ENCODE results near the gene SYT11. TPM values are rescaled to one million over a fixed set of nuclear protein-coding genes. Genes with fewer than 3 reads are reported as not detected.
"Not testable (repeated sequence)": the region's sequence is repeated elsewhere in the genome, so short reads cannot be mapped to it uniquely, and the experiment has no call there.

Gene SYT11
- total and polyA plus RNA-seq, 2 donors, result 21.1 to 36.4 TPM

GRCh38 chr1:155896476-155896875 is 37.1 kb downstream of the SYT11 start:
- H3K27ac ChIP-seq (ENCODE audit: low read depth); H3K4me1 ChIP-seq (ENCODE audit: insufficient read depth); H3K4me3 ChIP-seq (ENCODE audit: low read depth, low read length); DNase-seq (ENCODE audit: extremely low spot score); H3K36me3 ChIP-seq (ENCODE audit: insufficient read depth): not testable (repeated sequence)
- WGBS, result 91% methylated on average over 8 of the region's 8 CpGs

GRCh38 chr1:155897746-155898145 is 38.4 kb downstream of the SYT11 start:
- WGBS, result 71% methylated on average over 1 of the region's 1 CpG
- no peak for DNase-seq (ENCODE audit: extremely low spot score)
- Histone ChIP-seq H3K27ac (ENCODE audit: low read depth) (no peak overlapping the region), H3K4me1 (ENCODE audit: insufficient read depth) (no peaks in the 10 kb centered on the region), H3K4me3 (ENCODE audit: low read depth, low read length) (no peak overlapping the region), H3K36me3 (ENCODE audit: insufficient read depth) (peaks cover 12% of the 10 kb centered on the region)

DNA sequence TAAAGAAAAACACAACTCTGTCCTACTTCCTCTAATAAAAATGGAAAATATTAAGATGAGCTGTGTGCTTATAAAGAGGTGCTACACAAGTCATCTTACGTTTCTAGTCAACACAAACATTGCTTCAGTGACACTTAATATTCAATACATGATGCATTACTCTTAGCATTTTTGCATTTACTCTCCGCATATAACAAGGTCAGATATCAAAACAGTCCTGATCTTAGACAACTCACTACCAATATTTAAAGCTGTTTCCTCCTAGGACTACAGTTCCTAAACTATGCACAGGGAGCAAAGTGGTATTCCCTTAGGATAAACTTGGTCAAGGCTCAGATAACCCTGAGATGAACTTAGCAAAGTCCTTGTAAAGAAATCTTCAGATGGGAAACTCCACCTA is 39.5 kb downstream of the SYT11 start:
- Histone ChIP-seq H3K4me1 (ENCODE audit: insufficient read depth) (no peaks in the 10 kb centered on the region), H3K27ac (ENCODE audit: low read depth) (no peak overlapping the region), H3K36me3 (ENCODE audit: insufficient read depth) (peaks cover 12% of the 10 kb centered on the region), H3K4me3 (ENCODE audit: low read depth, low read length) (no peak overlapping the region)
- WGBS, result 56% methylated on average over 2 of the region's 2 CpGs
- no peak for DNase-seq (ENCODE audit: extremely low spot score)

GRCh38 chr1:155899683-155900082 is 40.3 kb downstream of the SYT11 start:
- no peak overlapping the region for H3K27ac ChIP-seq (ENCODE audit: low read depth)
- WGBS, result 92% methylated on average over 2 of the region's 2 CpGs
- no peaks in the 10 kb centered on the region for H3K4me1 ChIP-seq (ENCODE audit: insufficient read depth)
- DNase-seq (ENCODE audit: extremely low spot score), result no peak
- no peak overlapping the region for H3K4me3 ChIP-seq (ENCODE audit: low read depth, low read length)
- H3K36me3 ChIP-seq (ENCODE audit: insufficient read depth), result peaks cover 14% of the 10 kb centered on the region

- no peak for DNase-seq (ENCODE audit: extremely low spot score)
- Histone ChIP-seq H3K36me3 (ENCODE audit: insufficient read depth) (peaks cover 14% of the 10 kb centered on the region), H3K4me1 (ENCODE audit: insufficient read depth) (no peaks in the 10 kb centered on the region), H3K4me3 (ENCODE audit: low read depth, low read length) (no peak overlapping the region), H3K27ac (ENCODE audit: low read depth) (no peak overlapping the region)
- 85% methylated on average over 4 of the region's 4 CpGs for WGBS
Observed at GRCh38 chr1:155900161-155900560, 40.8 kb downstream of the SYT11 start.

DNA sequence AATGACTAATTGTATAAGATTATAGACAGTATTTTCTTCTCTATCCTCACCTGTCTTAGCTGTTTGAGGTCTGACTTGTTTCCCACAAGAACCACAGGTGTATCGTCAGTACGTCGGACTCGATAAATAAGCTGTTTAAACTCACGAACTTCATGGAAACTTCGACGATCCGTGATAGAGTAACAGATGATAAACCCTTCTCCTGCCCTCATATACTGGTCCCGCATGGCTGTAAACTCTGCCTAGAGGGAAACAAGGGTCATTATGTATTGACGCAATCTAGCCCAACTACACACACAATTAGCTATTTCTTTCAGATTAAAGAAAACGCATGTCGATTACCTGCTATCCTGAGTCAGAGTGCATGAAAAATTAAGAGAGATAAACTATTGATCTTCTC is 44.9 kb downstream of the SYT11 start:
- H3K27ac ChIP-seq (ENCODE audit: low read depth), result no peak overlapping the region
- peaks cover 14% of the 10 kb centered on the region for H3K36me3 ChIP-seq (ENCODE audit: insufficient read depth)
- no peak overlapping the region for H3K4me3 ChIP-seq (ENCODE audit: low read depth, low read length)
- no peaks in the 10 kb centered on the region for H3K4me1 ChIP-seq (ENCODE audit: insufficient read depth)
- WGBS, result 95% methylated on average over 12 of the region's 12 CpGs
- no peak for DNase-seq (ENCODE audit: extremely low spot score)

DNA sequence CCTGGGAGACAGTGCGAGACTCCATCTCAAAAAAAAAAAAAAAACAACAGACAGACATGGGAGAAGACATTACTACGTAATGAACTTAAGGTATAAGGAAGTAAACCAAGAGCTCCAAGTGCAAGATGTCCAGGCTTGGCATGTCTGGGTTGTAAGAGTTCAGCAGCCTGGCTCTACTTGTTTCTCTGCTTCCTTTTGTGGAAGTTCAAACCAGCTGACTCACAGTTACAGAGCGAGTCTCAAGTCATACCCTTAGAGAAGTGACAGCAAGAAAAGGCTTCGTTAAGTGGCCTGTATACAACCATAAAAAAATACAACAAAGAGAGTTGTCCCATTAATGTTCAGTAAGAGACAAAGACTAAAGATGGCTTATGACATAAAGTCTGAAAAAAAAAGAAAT is 50.5 kb downstream of the SYT11 start:
- H3K36me3 ChIP-seq (ENCODE audit: insufficient read depth), result peaks cover 3% of the 10 kb centered on the region
- H3K4me1 ChIP-seq (ENCODE audit: insufficient read depth), result no peaks in the 10 kb centered on the region
- H3K27ac ChIP-seq (ENCODE audit: low read depth), result no peak overlapping the region
- DNase-seq (ENCODE audit: extremely low spot score), result no peak
- WGBS, result 67% methylated on average over 4 of the region's 4 CpGs
- no peak overlapping the region for H3K4me3 ChIP-seq (ENCODE audit: low read depth, low read length)

- 2% methylated on average over 11 of the region's 11 CpGs for WGBS
- DNase-seq (ENCODE audit: extremely low spot score), result no peak
- peaks cover 3% of the 10 kb centered on the region for H3K36me3 ChIP-seq (ENCODE audit: insufficient read depth)
Observed at GRCh38 chr1:155910621-155911121, 51.3 kb downstream of the SYT11 start.

DNA sequence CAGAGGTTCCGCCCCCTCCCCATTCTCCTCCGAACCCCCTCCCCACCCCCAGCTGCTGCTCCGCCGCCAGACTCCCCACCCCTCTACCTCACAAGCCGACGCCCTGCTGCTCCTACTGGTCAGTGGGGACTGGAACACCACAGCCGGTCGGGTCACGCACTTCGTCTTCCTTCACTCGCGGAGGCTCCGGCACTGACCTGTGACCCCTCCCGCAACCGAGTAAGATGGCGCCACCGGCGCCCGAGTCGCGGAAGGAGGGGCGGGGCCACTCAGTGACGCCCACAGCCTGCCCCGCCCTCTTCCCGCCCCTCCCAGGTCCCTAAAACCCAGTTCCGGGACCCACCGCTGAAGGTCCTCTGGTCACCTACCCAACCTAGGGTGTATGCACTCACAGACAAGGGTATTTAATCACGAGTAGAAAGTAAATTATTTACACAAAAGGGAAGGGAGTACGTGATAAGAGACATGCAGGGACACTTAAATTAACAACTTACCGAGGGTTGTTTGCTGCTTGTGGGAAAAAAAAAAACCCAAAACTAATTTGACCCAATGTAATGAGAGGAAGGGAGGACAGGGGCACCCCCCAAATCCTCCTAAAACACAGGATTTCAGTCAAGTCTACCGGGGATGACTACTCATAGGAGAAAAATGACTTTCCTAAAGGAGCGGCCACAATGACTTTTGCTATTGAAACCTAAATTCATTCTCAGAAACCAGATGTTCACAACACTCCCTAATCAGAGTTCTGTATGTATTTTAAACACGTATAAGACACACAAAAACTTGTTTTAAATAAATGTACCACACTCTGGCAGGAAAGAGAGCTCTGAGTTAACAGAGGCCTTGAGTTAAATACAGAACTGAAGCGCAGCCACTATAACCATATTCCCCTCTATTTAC is 52.0 kb downstream of the SYT11 start, which contains the start of gene RIT1:
TSS of gene RIT1 (minus strand) at position 194 of the 900 bp plus-strand sequence. CDS start 588 bp downstream, outside the sequence.
- 6% methylated on average over 34 of the region's 34 CpGs for WGBS
- H3K36me3 ChIP-seq (ENCODE audit: insufficient read depth), result peaks cover 3% of the 10 kb centered on the region
- H3K4me1 ChIP-seq (ENCODE audit: insufficient read depth), result no peaks in the 10 kb centered on the region
- H3K4me3 ChIP-seq (ENCODE audit: low read depth, low read length), result peak within 1 kb of the TSS; percentile 83
- peak within 1 kb of the TSS; percentile 83 for H3K27ac ChIP-seq (ENCODE audit: low read depth)
- no peak for DNase-seq (ENCODE audit: extremely low spot score)

More at GRCh38 chr1:155910621-155911121, 51.3 kb downstream of the SYT11 start:
- Histone ChIP-seq H3K4me1 (ENCODE audit: insufficient read depth) (no peaks in the 10 kb centered on the region), H3K4me3 (ENCODE audit: low read depth, low read length) (peak overlapping the region; percentile 83), H3K27ac (ENCODE audit: low read depth) (peak overlapping the region; percentile 83)

DNA sequence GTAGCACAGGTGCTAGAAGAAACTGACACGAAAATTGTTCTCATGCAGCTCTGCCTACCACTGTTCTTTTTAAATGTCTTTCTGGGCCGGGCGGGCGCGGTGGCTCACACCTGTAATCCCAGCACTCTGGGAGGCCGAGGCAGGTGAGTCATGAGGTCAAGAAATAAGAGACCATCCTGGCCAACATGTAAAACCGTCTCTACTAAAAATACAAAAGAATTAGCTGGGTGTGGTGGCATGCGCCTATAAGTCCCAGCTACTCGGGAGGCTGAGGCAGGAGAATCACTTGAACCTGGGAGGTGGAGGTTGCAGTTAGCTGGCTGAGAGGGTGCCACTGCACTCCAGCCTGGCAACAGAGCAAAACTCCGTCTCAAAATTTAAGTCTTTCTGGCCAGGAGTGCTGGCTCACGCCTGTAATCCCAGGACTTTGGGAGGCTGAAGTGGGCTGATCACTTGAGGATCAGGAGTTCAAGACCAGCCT is 52.7 kb downstream of the SYT11 start:
- Histone ChIP-seq H3K4me3 (ENCODE audit: low read depth, low read length) (no peak overlapping the region), H3K36me3 (ENCODE audit: insufficient read depth) (peaks cover 4% of the 10 kb centered on the region), H3K4me1 (ENCODE audit: insufficient read depth) (no peaks in the 10 kb centered on the region), H3K27ac (ENCODE audit: low read depth) (no peak overlapping the region)
- no peak for DNase-seq (ENCODE audit: extremely low spot score)
- 83% methylated on average over 11 of the region's 11 CpGs for WGBS

- DNase-seq (ENCODE audit: extremely low spot score), result no peak
- WGBS, result 70% methylated on average over 6 of the region's 6 CpGs
- no peak overlapping the region for H3K4me3 ChIP-seq (ENCODE audit: low read depth, low read length)
- no peak overlapping the region for H3K27ac ChIP-seq (ENCODE audit: low read depth)
- H3K36me3 ChIP-seq (ENCODE audit: insufficient read depth), result peaks cover 12% of the 10 kb centered on the region
- H3K4me1 ChIP-seq (ENCODE audit: insufficient read depth), result no peaks in the 10 kb centered on the region
Observed at GRCh38 chr1:155913969-155914757, 54.8 kb downstream of the SYT11 start.

DNA sequence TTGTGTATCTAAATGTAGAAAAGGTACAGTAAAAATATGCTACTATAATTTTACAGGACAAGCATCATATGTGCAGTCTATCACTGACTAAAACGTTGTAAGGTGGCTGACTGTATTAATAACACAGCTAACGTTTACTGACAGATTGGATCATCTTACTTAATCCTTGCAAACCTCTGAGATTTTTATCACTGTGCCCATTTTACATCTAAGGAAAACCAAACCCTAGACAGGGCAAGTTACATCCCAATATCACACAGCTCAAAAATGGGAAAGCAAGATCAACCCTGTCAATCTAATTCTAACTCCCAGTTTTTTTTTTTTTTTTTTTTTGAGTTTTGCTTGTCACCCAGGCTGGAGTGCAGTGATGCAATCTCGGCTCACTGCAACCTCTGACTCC is 59.3 kb downstream of the SYT11 start:
- no peak for DNase-seq (ENCODE audit: extremely low spot score)
- 72% methylated on average over 3 of the region's 3 CpGs for WGBS
- Histone ChIP-seq H3K4me3 (ENCODE audit: low read depth, low read length) (no peak overlapping the region), H3K36me3 (ENCODE audit: insufficient read depth) (peaks cover 14% of the 10 kb centered on the region), H3K27ac (ENCODE audit: low read depth) (no peak overlapping the region), H3K4me1 (ENCODE audit: insufficient read depth) (no peaks in the 10 kb centered on the region)

GRCh38 chr1:155919801-155920200 is 60.4 kb downstream of the SYT11 start:
- DNase-seq (ENCODE audit: extremely low spot score), result no peak
- 96% methylated on average over 2 of the region's 2 CpGs for WGBS
- no peak overlapping the region for H3K4me3 ChIP-seq (ENCODE audit: low read depth, low read length)
- H3K27ac ChIP-seq (ENCODE audit: low read depth), result no peak overlapping the region
- H3K4me1 ChIP-seq (ENCODE audit: insufficient read depth), result no peaks in the 10 kb centered on the region
- peaks cover 14% of the 10 kb centered on the region for H3K36me3 ChIP-seq (ENCODE audit: insufficient read depth)

All from urinary bladder (tissue), 4 donors.